GM18873 (cell line): ENCODE data around the gene NPAS3.

Experiments used
- ATAC-seq: cut with Tn5 transposase; IDR thresholded peaks from one replicate; pipeline ENCODE4 v1.9.1; 2021; ENCODE audit warnings: mild to moderate bottlenecking, moderate library complexity, moderate number of reproducible peaks; ENCODE audit not compliant: unreplicated experiment, low FRiP score

The NPAS3 gene

GRCh38 chr14:33711811-33712216 lies 773.1 kb downstream of the NPAS3 start:
- ATAC-seq = no peak

- no peak for ATAC-seq
Measured at GRCh38 chr14:33714527-33715226, 776.0 kb downstream of the NPAS3 start.

GRCh38 chr14:33715227-33715528 lies 776.5 kb downstream of the NPAS3 start:
- ATAC-seq = no peak

- no peak for ATAC-seq
Measured at GRCh38 chr14:33716921-33717320, 778.2 kb downstream of the NPAS3 start.

GRCh38 chr14:33717866-33718265 lies 779.2 kb downstream of the NPAS3 start:
- ATAC-seq = no peak

GRCh38 chr14:33720284-33720787 lies 781.7 kb downstream of the NPAS3 start:
- no peak for ATAC-seq

- no peak for ATAC-seq
Measured at GRCh38 chr14:33726685-33727084, 788.0 kb downstream of the NPAS3 start.

- ATAC-seq = no peak
Measured at GRCh38 chr14:33727606-33728005, 788.9 kb downstream of the NPAS3 start.

- no peak for ATAC-seq
Measured at GRCh38 chr14:33728010-33728498, 789.4 kb downstream of the NPAS3 start.

- no peak for ATAC-seq
Measured at GRCh38 chr14:33730156-33730555, 791.5 kb downstream of the NPAS3 start.

- no peak for ATAC-seq
Measured at GRCh38 chr14:33732175-33732574, 793.5 kb downstream of the NPAS3 start.

GRCh38 chr14:33733310-33733709 lies 794.6 kb downstream of the NPAS3 start:
- ATAC-seq = no peak

GRCh38 chr14:33733721-33734120 lies 795.0 kb downstream of the NPAS3 start:
- ATAC-seq = no peak

GRCh38 chr14:33734387-33734786 lies 795.7 kb downstream of the NPAS3 start:
- ATAC-seq = no peak

- no peak for ATAC-seq
Measured at GRCh38 chr14:33736299-33736825, 797.7 kb downstream of the NPAS3 start.

GRCh38 chr14:33736979-33737378 lies 798.3 kb downstream of the NPAS3 start:
- no peak for ATAC-seq

- ATAC-seq = no peak
Measured at GRCh38 chr14:33737446-33737845, 798.8 kb downstream of the NPAS3 start.

- ATAC-seq = no peak
Measured at GRCh38 chr14:33738029-33738428, 799.4 kb downstream of the NPAS3 start.

- ATAC-seq = no peak
Measured at GRCh38 chr14:33738491-33738890, 799.8 kb downstream of the NPAS3 start.

GRCh38 chr14:33740531-33740930 lies 801.9 kb downstream of the NPAS3 start:
- no peak for ATAC-seq

GRCh38 chr14:33742166-33742565 lies 803.5 kb downstream of the NPAS3 start:
- no peak for ATAC-seq

GRCh38 chr14:33745163-33745562 lies 806.5 kb downstream of the NPAS3 start:
- no peak for ATAC-seq
